VCaP (cell line): ENCODE results near the gene C1orf56.

ENCODE experiments used
- H3K27ac ChIP-seq: fragments of 450-650 bp; 2 replicates; pipeline ENCODE4 v1.5.1; 2017
- CTCF ChIP-seq: fragments of 450-650 bp; conservative IDR thresholded peaks from 2 replicates; pipeline ENCODE4 v1.5.1; 2017; ENCODE audit warnings: mild to moderate bottlenecking, moderate library complexity

Gene C1orf56

GRCh38 chr1:151032164-151032563, 15.4 kb upstream of the C1orf56 start:
- TF ChIP-seq CTCF, result no peak
- no peak overlapping the region for H3K27ac ChIP-seq

DNA sequence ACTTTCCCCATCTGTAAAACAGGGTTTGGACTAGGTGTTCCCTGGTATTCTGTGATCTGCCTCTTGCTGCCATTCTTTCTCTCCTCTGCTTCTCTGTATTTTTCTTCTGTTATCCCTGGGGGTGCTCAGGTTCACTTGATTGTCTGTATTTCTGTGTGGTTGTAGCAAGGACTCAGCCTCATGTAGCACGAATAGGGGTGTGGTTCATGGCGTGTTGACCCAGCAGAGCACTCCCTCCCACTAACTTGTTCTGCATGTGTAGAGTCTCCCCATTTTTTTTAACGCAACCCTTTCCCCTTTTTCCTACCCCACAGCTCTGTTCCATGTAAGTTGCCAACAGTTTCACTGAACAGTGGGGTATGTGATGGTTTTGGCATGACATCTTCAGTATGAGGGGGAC, 12.4 kb upstream of the C1orf56 start:
- no peak overlapping the region for H3K27ac ChIP-seq
- TF ChIP-seq CTCF, result no peak

- no peak for TF ChIP-seq CTCF
- no peak within 1 kb of the TSS for H3K27ac ChIP-seq
These were observed 11.2 kb upstream of the C1orf56 start, which contains the start of gene BNIPL for GRCh38 chr1:151036356-151036755. TSS of gene BNIPL (plus strand) at chr1:151036586. CDS start at chr1:151036726, 140 bp downstream.

DNA sequence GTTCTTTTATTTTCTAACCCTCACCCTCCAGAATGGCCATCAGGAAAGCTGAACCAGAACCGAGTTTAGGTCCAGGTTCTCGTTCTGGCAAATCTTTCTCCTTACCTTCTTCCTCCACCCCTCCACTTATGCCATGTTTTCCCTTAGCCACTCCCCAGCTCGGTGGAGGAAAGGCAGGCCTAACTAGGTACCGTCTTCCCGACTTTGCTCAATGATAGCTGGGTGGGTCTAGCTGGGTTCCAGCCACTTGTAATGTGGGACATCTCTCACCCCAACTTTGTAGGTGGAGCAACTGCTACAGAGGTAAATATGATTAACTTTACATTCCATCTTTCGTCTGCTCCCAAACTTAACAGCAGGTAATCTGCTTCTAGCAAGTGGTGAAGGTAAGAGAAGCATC, 10.5 kb upstream of the C1orf56 start:
- no peak for TF ChIP-seq CTCF
- H3K27ac ChIP-seq, result no peak overlapping the region

- no peak overlapping the region for H3K27ac ChIP-seq
- TF ChIP-seq CTCF, result no peak
These were observed 8.0 kb upstream of the C1orf56 start for GRCh38 chr1:151039521-151039920.

- no peak overlapping the region for H3K27ac ChIP-seq
- TF ChIP-seq CTCF, result no peak
These were observed 4.4 kb upstream of the C1orf56 start for GRCh38 chr1:151043163-151043562.

GRCh38 chr1:151047925-151048644, 534 bp downstream of the C1orf56 start:
- peak overlapping the region; percentile 98 for H3K27ac ChIP-seq
- TF ChIP-seq CTCF, result peak; percentile 72
